Glutamatergic neuron (in vitro differentiated cells): ENCODE measurements around the gene ITLN2. TPM values are rescaled to one million over a fixed set of nuclear protein-coding genes. Genes with fewer than 3 reads are reported as not detected.

ENCODE experiments used
- DNase-seq: peaks from one replicate; pipeline ENCODE4 v3.0.0; 2022
- H3K27ac Mint-ChIP-seq: one replicate; pipeline ENCODE4 v1.8.0; 2020; ENCODE audit warnings: mild to moderate bottlenecking, mixed read lengths, inconsistent platforms; ENCODE audit not compliant: unreplicated experiment
- H3K27me3 Mint-ChIP-seq: one replicate; pipeline ENCODE4 v1.8.0; 2020; ENCODE audit warnings: mild to moderate bottlenecking, moderate library complexity, mixed read lengths, inconsistent platforms; ENCODE audit not compliant: unreplicated experiment
- H3K36me3 Mint-ChIP-seq: one replicate; pipeline ENCODE4 v1.8.0; 2020; ENCODE audit warnings: mild to moderate bottlenecking, mixed read lengths, inconsistent platforms; ENCODE audit not compliant: unreplicated experiment
- H3K4me1 Mint-ChIP-seq: one replicate; pipeline ENCODE4 v1.8.0; 2020; ENCODE audit warnings: mild to moderate bottlenecking, low read depth, mixed read lengths, inconsistent platforms; ENCODE audit not compliant: unreplicated experiment
- H3K4me3 Mint-ChIP-seq: one replicate; pipeline ENCODE4 v1.8.0; 2020; ENCODE audit warnings: mild to moderate bottlenecking, mixed read lengths, inconsistent platforms; ENCODE audit not compliant: unreplicated experiment
- H3K9me3 Mint-ChIP-seq: one replicate; pipeline ENCODE4 v1.8.0; 2020; ENCODE audit warnings: mild to moderate bottlenecking, moderate library complexity, mixed read lengths, inconsistent platforms; ENCODE audit not compliant: unreplicated experiment
- CTCF ChIP-seq: fragments of 200-600 bp; sonication (generic); IDR thresholded peaks from one replicate; pipeline ENCODE4 v1.5.0; 2021; ENCODE audit not compliant: partially characterized antibody, unreplicated experiment
- total RNA-seq: library from RNA; stranded (reverse); fragmentation: NEBNext Ultra II Directional; extraction: Animal tissue kit (Norgen Biotek cat#: 25700); gene quantifications from one replicate; pipeline ENCODE4 v1.2.1, GENCODE V29; 2021; ENCODE audit not compliant: unreplicated experiment

ITLN2 gene
- total RNA-seq, 1 donor from 2014 or later, result not detected

DNA sequence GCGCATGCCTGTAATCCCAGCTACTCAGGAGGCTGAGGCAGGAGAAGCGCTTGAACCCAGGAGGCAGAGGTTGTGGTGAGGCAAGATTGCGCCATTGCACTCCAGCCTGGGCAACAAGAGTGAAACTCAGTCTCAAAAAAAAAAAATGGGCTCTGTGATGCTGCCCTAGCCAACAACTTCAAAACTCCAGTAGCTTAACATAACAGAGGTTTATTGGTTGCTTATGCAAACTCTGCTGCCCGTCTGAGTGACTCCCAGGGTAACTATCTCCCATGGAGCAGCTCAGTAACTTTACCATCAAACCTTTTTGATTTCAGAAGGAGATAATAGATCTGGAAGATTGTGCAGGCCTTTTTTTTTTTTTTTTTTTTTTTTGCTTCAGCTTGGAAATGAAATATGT lies 18.9 kb upstream of the ITLN2 start:
- Mint-ChIP-seq H3K4me1 (no peaks in the 10 kb centered on the region), H3K9me3 (no peaks in the 10 kb centered on the region), H3K27me3 (no peaks in the 10 kb centered on the region), H3K36me3 (no peaks in the 10 kb centered on the region), H3K4me3 (no peak overlapping the region), H3K27ac (no peak overlapping the region)
- no peak for DNase-seq
- no peak for TF ChIP-seq CTCF

- Mint-ChIP-seq H3K27me3 (no peaks in the 10 kb centered on the region), H3K4me1 (no peaks in the 10 kb centered on the region), H3K9me3 (no peaks in the 10 kb centered on the region), H3K27ac (no peak overlapping the region), H3K36me3 (no peaks in the 10 kb centered on the region), H3K4me3 (no peak overlapping the region)
- no peak for TF ChIP-seq CTCF
- DNase-seq, result no peak
Measured at GRCh38 chr1:160972939-160973338, 18.3 kb upstream of the ITLN2 start.

DNA sequence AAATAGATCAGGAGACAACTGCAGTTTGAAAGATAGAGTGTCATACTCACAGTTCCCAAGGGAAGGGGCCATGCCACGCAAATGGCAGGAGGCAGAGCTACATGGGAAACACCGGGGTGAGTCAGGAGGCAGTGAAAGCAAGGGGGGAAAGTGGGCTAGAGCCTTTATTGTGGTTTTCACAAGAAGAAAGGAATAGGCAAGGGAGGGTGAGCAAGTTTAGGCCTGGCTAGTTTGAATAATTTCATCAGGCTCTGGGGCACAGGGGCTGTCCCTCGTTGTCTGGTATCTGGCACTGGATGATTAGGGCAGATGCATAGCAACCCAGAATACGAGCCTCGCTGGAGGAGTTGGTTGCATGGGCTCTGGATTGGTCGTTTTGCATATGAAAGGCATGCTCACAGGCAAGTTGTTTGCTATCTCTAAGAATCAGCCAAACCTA lies 17.0 kb upstream of the ITLN2 start:
- no peak for DNase-seq

GRCh38 chr1:160963521-160963920 lies 8.9 kb upstream of the ITLN2 start:
- no peak for DNase-seq
- Mint-ChIP-seq H3K27ac (no peak overlapping the region), H3K4me3 (no peak overlapping the region), H3K27me3 (peaks cover 2% of the 10 kb centered on the region), H3K4me1 (no peaks in the 10 kb centered on the region), H3K36me3 (no peaks in the 10 kb centered on the region), H3K9me3 (no peaks in the 10 kb centered on the region)
- TF ChIP-seq CTCF, result no peak

More for the DNA sequence above, 17.0 kb upstream of the ITLN2 start:
- Mint-ChIP-seq H3K36me3 (no peaks in the 10 kb centered on the region), H3K9me3 (no peaks in the 10 kb centered on the region), H3K4me3 (no peak overlapping the region), H3K4me1 (no peaks in the 10 kb centered on the region), H3K27ac (no peak overlapping the region), H3K27me3 (no peaks in the 10 kb centered on the region)
- no peak for TF ChIP-seq CTCF

GRCh38 chr1:160961419-160961818 lies 6.8 kb upstream of the ITLN2 start:
- peaks cover 2% of the 10 kb centered on the region for H3K27me3 Mint-ChIP-seq
- H3K4me3 Mint-ChIP-seq, result no peak overlapping the region
- H3K36me3 Mint-ChIP-seq, result no peaks in the 10 kb centered on the region
- no peaks in the 10 kb centered on the region for H3K9me3 Mint-ChIP-seq
- no peak for DNase-seq
- no peaks in the 10 kb centered on the region for H3K4me1 Mint-ChIP-seq
- no peak overlapping the region for H3K27ac Mint-ChIP-seq
- TF ChIP-seq CTCF, result no peak
